GM19452 (cell line): ENCODE data around the gene OPCML.

ENCODE experiments used
- ATAC-seq: cut with Tn5 transposase; IDR thresholded peaks from one replicate; pipeline ENCODE4 v1.9.1; 2021; ENCODE audit not compliant: unreplicated experiment

Gene OPCML

GRCh38 chr11:132960273-132961078, 571.8 kb downstream of the OPCML start:
- no peak for ATAC-seq

- no peak for ATAC-seq
These were observed 572.6 kb downstream of the OPCML start for GRCh38 chr11:132959693-132960092.

- ATAC-seq, result no peak
These were observed 574.4 kb downstream of the OPCML start for GRCh38 chr11:132957881-132958280.

GRCh38 chr11:132948252-132948651, 584.0 kb downstream of the OPCML start:
- no peak for ATAC-seq

GRCh38 chr11:132944569-132944944, 587.7 kb downstream of the OPCML start:
- no peak for ATAC-seq

GRCh38 chr11:132943706-132944568, 588.4 kb downstream of the OPCML start:
- ATAC-seq, result no peak

- no peak for ATAC-seq
These were observed 589.0 kb downstream of the OPCML start for GRCh38 chr11:132943357-132943705.

- no peak for ATAC-seq
These were observed 589.5 kb downstream of the OPCML start for GRCh38 chr11:132942611-132943356.

- no peak for ATAC-seq
These were observed 590.5 kb downstream of the OPCML start for GRCh38 chr11:132941761-132942160.

GRCh38 chr11:132941024-132941646, 591.2 kb downstream of the OPCML start:
- ATAC-seq, result no peak

GRCh38 chr11:132937016-132937415, 595.3 kb downstream of the OPCML start:
- ATAC-seq, result no peak

- no peak for ATAC-seq
These were observed 596.9 kb downstream of the OPCML start for GRCh38 chr11:132935383-132935782.

- ATAC-seq, result no peak
These were observed 598.6 kb downstream of the OPCML start for GRCh38 chr11:132933703-132934102.

GRCh38 chr11:132925825-132926469, 606.4 kb downstream of the OPCML start:
- ATAC-seq, result no peak

GRCh38 chr11:132921597-132921996, 610.7 kb downstream of the OPCML start:
- no peak for ATAC-seq

GRCh38 chr11:132920451-132921096, 611.7 kb downstream of the OPCML start:
- no peak for ATAC-seq

- no peak for ATAC-seq
These were observed 617.7 kb downstream of the OPCML start for GRCh38 chr11:132914600-132914999.

- ATAC-seq, result no peak
These were observed 618.4 kb downstream of the OPCML start for GRCh38 chr11:132913886-132914285.

GRCh38 chr11:132913295-132913694, 619.0 kb downstream of the OPCML start:
- ATAC-seq, result no peak

GRCh38 chr11:132911186-132911585, 621.1 kb downstream of the OPCML start:
- no peak for ATAC-seq
